Ishikawa (cell line): Measurements from ENCODE around the gene PSMG4.

Source experiments
- CEBPB ChIP-seq: IDR thresholded peaks from 2 replicates; pipeline ENCODE4 v1.6.1; 2012
- EGR1 ChIP-seq: IDR thresholded peaks from 2 replicates; pipeline ENCODE4 v1.6.1; 2012
- EP300 ChIP-seq: IDR thresholded peaks from 2 replicates; pipeline ENCODE4 v1.6.1; 2012; ENCODE audit warnings: borderline replicate concordance
- FOXM1 ChIP-seq: IDR thresholded peaks from 2 replicates; pipeline ENCODE4 v1.6.1; 2012; ENCODE audit warnings: low read depth, borderline replicate concordance
- MAX ChIP-seq: IDR thresholded peaks from 2 replicates; pipeline ENCODE4 v1.6.1; 2012
- NFIC ChIP-seq: IDR thresholded peaks from 2 replicates; pipeline ENCODE4 v1.6.1; 2012
- RAD21 ChIP-seq: IDR thresholded peaks from 2 replicates; pipeline ENCODE4 v1.6.1; 2012; ENCODE audit warnings: low read depth
- REST ChIP-seq: IDR thresholded peaks from 2 replicates; pipeline ENCODE4 v1.6.1; 2012; ENCODE audit warnings: low read depth, mild to moderate bottlenecking
- TAF1 ChIP-seq: IDR thresholded peaks from 2 replicates; pipeline ENCODE4 v1.6.1; 2012; ENCODE audit warnings: low read depth, mild to moderate bottlenecking
- USF1 ChIP-seq: IDR thresholded peaks from 2 replicates; pipeline ENCODE4 v1.6.1; 2012
- YY1 ChIP-seq: IDR thresholded peaks from 2 replicates; pipeline ENCODE4 v1.6.1; 2012; ENCODE audit warnings: low read depth
- ZBTB7A ChIP-seq: IDR thresholded peaks from 2 replicates; pipeline ENCODE4 v1.6.1; 2012; ENCODE audit warnings: low read depth

GRCh38 chr6:3237761-3238662, 20.7 kb upstream of the PSMG4 start:
- TF ChIP-seq EGR1 (no peak), USF1 (0 out of 2 replicates have a peak, but pooled peaks have one; percentile 25), EP300 (no peak), YY1 (no peak), TAF1 (no peak), RAD21 (no peak), REST (no peak), NFIC (no peak), CEBPB (no peak), MAX (no peak), FOXM1 (no peak), ZBTB7A (no peak)
